Fibroblast of villous mesenchyme (primary cell): ENCODE data around the gene GALNT14. TPM values are rescaled to one million over a fixed set of nuclear protein-coding genes. Genes with fewer than 3 reads are reported as not detected.

Experiments
- DNase-seq: peaks from one replicate; pipeline ENCODE4 v3.0.0-alpha.2; 2010; ENCODE audit warnings: low read depth
- H3K4me3 ChIP-seq: 2 replicates; pipeline ENCODE4 v1.5.1; 2011; ENCODE audit warnings: low read depth, mild to moderate bottlenecking, low read length
- total RNA-seq: library from RNA; depleted of rRNA; stranded (reverse); fragments of >200 nt; gene quantifications from 2 replicates; pipeline ENCODE4 v1.2.3, GENCODE V29; 2012
- TF ChIP-seq, protein P1 (sequence below): IDR thresholded peaks from 2 replicates; pipeline ENCODE4 v1.5.1; 2012; ENCODE audit warnings: low read depth, mild to moderate bottlenecking, low read length; ENCODE audit not compliant: insufficient read depth

GALNT14 gene
- total RNA-seq, 1 donor = under 0.01 TPM

DNA sequence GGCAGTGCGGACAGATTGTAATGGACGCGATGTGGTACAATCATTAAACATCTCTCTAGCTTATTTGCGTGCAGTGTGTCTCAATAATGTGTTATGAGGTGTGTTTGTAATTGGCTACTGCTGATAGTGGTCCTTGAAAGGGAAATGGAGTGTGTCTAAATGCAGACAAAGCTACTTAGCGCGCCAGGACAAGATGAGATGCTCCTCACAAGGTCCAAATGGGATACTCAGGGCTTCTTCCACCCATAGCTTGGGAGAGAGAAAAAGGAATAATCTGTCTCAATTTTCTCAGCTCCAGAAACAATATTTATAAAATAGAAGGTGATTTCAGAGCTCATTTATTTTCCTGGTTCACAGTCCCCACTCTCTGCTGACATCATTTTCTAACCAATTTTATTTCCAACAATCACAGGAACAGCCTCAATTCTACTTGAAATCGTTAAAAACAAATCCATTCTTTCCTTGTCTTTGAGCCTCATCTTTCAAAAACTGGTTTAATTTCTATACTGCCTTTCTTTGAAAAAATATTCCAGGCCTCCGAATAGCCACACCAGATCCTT lies 28.5 kb downstream of the GALNT14 start:
- no peak for DNase-seq

DNA sequence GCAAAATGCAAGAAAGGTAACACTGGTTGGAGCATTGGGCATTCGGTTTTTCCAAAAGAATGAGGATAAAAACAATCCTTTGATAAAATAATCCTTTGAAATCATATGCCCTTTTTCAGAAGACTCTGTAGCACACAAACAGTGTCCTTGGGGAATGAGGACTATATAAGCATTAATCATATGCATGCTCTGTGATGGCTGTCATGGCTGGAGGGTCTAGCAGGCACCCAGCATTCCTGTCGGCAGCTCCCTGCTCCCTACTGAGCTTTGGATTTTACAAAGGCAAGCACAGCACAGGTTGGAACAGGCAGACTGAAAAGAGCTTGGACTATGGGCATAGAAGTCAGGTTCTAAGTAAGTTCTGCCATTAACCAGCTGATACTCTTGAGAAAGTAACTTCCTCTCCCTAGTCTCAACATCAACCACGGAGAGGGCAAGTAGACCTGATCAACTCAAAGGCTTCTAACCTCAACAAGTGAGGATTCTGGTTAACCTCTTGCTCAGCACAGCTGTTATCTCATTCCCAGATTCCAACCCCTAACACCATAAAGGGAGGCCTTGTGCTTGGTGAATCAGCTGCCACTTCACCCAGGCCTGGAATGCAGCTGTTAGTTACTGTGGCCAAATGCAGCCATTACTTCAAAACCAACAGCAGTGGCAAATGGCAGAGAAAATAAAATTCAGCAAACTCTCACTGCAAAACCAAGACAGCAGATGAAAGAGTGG lies 29.5 kb downstream of the GALNT14 start:
- TF ChIP-seq, protein P1, sequence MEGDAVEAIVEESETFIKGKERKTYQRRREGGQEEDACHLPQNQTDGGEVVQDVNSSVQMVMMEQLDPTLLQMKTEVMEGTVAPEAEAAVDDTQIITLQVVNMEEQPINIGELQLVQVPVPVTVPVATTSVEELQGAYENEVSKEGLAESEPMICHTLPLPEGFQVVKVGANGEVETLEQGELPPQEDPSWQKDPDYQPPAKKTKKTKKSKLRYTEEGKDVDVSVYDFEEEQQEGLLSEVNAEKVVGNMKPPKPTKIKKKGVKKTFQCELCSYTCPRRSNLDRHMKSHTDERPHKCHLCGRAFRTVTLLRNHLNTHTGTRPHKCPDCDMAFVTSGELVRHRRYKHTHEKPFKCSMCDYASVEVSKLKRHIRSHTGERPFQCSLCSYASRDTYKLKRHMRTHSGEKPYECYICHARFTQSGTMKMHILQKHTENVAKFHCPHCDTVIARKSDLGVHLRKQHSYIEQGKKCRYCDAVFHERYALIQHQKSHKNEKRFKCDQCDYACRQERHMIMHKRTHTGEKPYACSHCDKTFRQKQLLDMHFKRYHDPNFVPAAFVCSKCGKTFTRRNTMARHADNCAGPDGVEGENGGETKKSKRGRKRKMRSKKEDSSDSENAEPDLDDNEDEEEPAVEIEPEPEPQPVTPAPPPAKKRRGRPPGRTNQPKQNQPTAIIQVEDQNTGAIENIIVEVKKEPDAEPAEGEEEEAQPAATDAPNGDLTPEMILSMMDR = no peak
- no peak overlapping the region for H3K4me3 ChIP-seq
- no peak for DNase-seq

More for the DNA sequence above, 28.5 kb downstream of the GALNT14 start:
- TF ChIP-seq, protein P1 = no peak
- no peak overlapping the region for H3K4me3 ChIP-seq

DNA sequence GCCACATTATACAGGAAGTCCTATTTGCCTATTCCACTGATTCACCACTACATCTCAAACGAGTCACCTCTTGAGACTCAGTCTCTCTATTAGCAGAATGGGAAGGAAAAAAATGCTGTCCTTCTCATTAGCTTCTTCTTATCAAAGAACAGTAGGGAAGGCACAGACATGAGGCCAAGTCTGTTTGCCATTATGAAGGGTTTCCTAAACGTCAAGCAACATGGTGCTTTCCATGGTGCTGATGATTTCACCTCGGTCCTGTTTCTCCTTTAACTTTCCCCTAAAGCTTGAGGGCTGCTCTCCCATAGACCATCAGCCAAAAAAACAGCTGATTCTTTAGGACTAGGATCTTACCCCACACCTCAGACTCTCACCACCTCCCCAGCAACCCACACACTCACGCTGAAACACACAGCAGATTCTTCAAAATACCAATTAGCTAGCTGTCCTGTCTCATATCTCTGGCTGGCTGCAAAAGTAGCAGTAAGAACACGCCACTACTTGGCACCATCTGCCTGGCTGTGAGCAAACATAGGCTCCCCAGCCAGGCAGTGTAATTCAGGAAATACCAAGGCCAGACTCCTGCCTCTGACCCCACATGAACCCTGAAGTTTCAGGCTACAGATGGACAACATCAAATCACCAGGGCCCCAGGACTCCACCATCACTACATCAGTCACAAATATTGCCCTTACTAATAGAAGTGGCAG lies 30.5 kb downstream of the GALNT14 start:
- no peak for DNase-seq
- no peak overlapping the region for H3K4me3 ChIP-seq
- TF ChIP-seq, protein P1 = no peak

DNA sequence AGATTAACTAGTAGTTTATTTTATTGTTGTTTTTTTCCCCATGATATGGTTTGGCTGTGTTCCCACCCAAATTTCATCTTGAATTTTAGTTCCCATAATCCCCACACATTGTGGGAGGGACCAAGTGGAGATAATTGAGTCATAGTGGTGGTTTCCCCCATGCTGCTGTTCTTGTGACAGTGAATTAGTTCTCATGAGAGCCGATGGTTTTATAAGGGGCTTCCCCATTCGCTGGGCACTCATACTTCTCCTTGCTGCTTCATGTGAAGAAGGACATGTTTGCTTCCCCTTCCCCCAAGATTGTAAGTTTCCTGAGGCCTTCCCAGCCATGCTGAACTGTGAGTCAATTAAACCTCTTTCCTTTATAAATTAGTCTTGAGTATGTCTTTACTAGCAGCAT lies 36.5 kb downstream of the GALNT14 start:
- TF ChIP-seq, protein P1 = no peak
- DNase-seq = no peak
- no peak overlapping the region for H3K4me3 ChIP-seq

DNA sequence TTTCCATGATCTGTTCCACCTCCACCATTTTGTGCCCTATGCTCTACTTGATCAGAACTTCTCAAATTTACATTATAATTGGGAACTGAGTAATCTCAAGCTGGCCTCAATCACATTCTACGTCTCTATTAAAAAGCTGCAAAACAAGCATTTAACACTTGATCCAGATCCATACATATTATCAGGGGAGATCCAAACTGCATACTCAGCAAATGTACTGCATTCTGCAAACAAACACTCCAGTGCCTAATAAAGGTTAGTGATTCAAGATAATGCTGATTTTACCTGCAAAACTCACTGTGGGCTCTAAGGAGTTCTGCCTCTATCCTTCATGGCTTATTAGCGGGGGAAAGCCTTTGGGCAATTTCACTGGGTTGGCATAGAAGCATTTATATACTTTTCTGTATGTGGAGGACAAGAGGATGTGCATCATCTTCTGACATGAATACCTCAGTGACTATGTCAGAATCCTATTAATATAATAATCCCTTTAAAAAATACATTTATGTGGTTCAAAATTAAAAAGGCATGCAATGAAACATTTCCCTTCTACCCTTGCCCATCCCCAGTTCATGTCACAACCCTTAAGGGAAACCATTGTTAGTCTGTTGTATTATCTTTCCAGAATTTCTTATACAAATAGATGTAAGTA lies 40.2 kb downstream of the GALNT14 start:
- DNase-seq = no peak
- TF ChIP-seq, protein P1 = no peak
- no peak overlapping the region for H3K4me3 ChIP-seq

DNA sequence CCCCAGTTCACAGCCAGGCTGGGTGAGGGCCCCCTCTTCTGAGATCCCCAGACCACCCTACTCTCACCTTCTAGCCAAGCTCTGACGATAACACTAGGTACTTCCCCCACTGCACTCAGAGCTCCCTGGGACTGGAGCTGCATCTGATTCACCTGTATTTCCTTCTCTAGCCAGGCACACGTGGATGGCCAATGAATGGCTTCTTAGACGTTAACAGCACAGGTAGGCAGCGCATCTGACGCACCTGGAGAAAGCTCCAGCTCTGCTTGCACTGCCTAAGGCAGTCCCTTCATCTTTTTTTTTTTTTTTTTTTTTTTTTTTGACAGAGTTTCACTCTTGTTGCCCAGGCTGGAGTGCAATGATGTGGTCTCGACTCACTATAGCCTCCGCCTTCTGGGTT lies 48.1 kb downstream of the GALNT14 start:
- TF ChIP-seq, protein P1 = no peak
- H3K4me3 ChIP-seq = no peak overlapping the region
- DNase-seq = no peak
